DOHH2 (cell line): ENCODE data around the gene GALNT13.

Experiments used
- H3F3A ChIP-seq: fragments of 200-600 bp; sonication (generic), shearing (Covaris generic); 2 replicates; pipeline ENCODE4 v1.6.0; 2016; ENCODE audit warnings: antibody characterized with exemption, mild to moderate bottlenecking; ENCODE audit not compliant: control insufficient read depth, insufficient read depth
- H3K27ac ChIP-seq: fragments of 200-600 bp; sonication (generic); 2 replicates; pipeline ENCODE4 v1.5.1; 2014; ENCODE audit warnings: low read depth, mild to moderate bottlenecking, low read length, moderate library complexity
- H3K27me3 ChIP-seq: fragments of 200-600 bp; sonication (generic); 2 replicates; pipeline ENCODE4 v1.6.1; 2014; ENCODE audit warnings: mild to moderate bottlenecking, low read length, mixed read lengths; ENCODE audit not compliant: control insufficient read depth
- H3K36me3 ChIP-seq: fragments of 200-600 bp; sonication (generic); 2 replicates; pipeline ENCODE4 v1.6.1; 2014; ENCODE audit warnings: mild to moderate bottlenecking, low read length, moderate library complexity, mixed read lengths; ENCODE audit not compliant: control insufficient read depth
- H3K4me1 ChIP-seq: fragments of 200-600 bp; sonication (generic); 2 replicates; pipeline ENCODE4 v1.6.1; 2014; ENCODE audit warnings: mild to moderate bottlenecking, low read length, mixed read lengths; ENCODE audit not compliant: control insufficient read depth
- H3K4me2 ChIP-seq: fragments of 200-600 bp; sonication (generic); 2 replicates; pipeline ENCODE4 v1.6.0; 2014; ENCODE audit warnings: mild to moderate bottlenecking, low read length, moderate library complexity
- H3K4me3 ChIP-seq: fragments of 200-600 bp; sonication (generic); 2 replicates; pipeline ENCODE4 v1.5.1; 2014; ENCODE audit warnings: mild to moderate bottlenecking, low read length, mixed read lengths
- H3K79me2 ChIP-seq: fragments of 200-600 bp; sonication (generic); 2 replicates; pipeline ENCODE4 v1.6.1; 2014; ENCODE audit warnings: mild to moderate bottlenecking, low read length, mixed read lengths; ENCODE audit not compliant: control insufficient read depth
- H3K9me2 ChIP-seq: fragments of 200-600 bp; sonication (generic); replicated peaks from 2 replicates; pipeline ENCODE4 v1.6.1; 2014; ENCODE audit warnings: mild to moderate bottlenecking, low read length, mixed read lengths; ENCODE audit not compliant: control insufficient read depth
- H3K9me3 ChIP-seq: fragments of 200-600 bp; sonication (generic); 2 replicates; pipeline ENCODE4 v1.6.1; 2014; ENCODE audit warnings: antibody characterized with exemption, low read length, mixed read lengths; ENCODE audit not compliant: control insufficient read depth, insufficient read depth
- H4K20me1 ChIP-seq: fragments of 200-600 bp; sonication (generic); 2 replicates; pipeline ENCODE4 v1.6.0; 2014; ENCODE audit warnings: low read depth, mild to moderate bottlenecking, antibody characterized with exemption, low read length, moderate library complexity; ENCODE audit not compliant: control insufficient read depth, insufficient read depth
- EZH2phosphoT487 ChIP-seq: fragments of 200-600 bp; sonication (generic); IDR thresholded peaks from 2 replicates; pipeline ENCODE4 v1.6.1; 2017; ENCODE audit warnings: borderline replicate concordance, mild to moderate bottlenecking, antibody characterized with exemption, low read length, moderate library complexity, mixed read lengths
- TF ChIP-seq, protein P1 (sequence below): fragments of 200-600 bp; sonication (generic); IDR thresholded peaks from one replicate; pipeline ENCODE4 v1.5.1; 2014; ENCODE audit warnings: antibody characterized with exemption, mild to moderate bottlenecking, low read depth, low read length; ENCODE audit not compliant: poor library complexity, severe bottlenecking

Gene GALNT13

DNA sequence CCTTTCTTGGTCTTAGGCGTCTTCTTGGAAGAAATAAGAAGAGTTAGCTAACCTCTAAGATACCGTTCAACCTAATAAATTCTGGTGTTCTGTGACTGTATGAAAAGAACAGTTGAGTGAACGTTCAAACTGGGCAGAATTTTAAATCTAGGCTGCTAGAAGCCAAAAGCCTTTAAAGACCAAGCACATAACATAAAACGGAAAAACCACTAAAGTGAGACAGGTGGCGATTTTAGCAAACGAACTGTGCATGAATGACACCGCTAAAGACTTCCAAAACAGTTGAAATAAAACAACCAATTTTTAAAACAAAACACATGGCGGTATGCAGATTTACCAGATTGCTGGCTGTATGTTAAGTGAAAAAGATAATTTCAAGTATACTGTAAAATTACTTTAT lies 73.1 kb downstream of the GALNT13 start:
- H3K4me3 ChIP-seq = no peak overlapping the region
- H3K4me1 ChIP-seq = no peaks in the 10 kb centered on the region
- H3K27me3 ChIP-seq = no peaks in the 10 kb centered on the region
- no peaks in the 10 kb centered on the region for H3K79me2 ChIP-seq
- H3K36me3 ChIP-seq = no peaks in the 10 kb centered on the region
- TF ChIP-seq, protein P1, sequence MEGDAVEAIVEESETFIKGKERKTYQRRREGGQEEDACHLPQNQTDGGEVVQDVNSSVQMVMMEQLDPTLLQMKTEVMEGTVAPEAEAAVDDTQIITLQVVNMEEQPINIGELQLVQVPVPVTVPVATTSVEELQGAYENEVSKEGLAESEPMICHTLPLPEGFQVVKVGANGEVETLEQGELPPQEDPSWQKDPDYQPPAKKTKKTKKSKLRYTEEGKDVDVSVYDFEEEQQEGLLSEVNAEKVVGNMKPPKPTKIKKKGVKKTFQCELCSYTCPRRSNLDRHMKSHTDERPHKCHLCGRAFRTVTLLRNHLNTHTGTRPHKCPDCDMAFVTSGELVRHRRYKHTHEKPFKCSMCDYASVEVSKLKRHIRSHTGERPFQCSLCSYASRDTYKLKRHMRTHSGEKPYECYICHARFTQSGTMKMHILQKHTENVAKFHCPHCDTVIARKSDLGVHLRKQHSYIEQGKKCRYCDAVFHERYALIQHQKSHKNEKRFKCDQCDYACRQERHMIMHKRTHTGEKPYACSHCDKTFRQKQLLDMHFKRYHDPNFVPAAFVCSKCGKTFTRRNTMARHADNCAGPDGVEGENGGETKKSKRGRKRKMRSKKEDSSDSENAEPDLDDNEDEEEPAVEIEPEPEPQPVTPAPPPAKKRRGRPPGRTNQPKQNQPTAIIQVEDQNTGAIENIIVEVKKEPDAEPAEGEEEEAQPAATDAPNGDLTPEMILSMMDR = no peak
- no peak for TF ChIP-seq EZH2phosphoT487
- no peaks in the 10 kb centered on the region for H4K20me1 ChIP-seq
- H3K27ac ChIP-seq = no peak overlapping the region
- H3K4me2 ChIP-seq = no peak overlapping the region
- no peaks in the 10 kb centered on the region for H3F3A ChIP-seq
- H3K9me3 ChIP-seq = no peaks in the 10 kb centered on the region
- H3K9me2 ChIP-seq = no peaks in the 10 kb centered on the region

DNA sequence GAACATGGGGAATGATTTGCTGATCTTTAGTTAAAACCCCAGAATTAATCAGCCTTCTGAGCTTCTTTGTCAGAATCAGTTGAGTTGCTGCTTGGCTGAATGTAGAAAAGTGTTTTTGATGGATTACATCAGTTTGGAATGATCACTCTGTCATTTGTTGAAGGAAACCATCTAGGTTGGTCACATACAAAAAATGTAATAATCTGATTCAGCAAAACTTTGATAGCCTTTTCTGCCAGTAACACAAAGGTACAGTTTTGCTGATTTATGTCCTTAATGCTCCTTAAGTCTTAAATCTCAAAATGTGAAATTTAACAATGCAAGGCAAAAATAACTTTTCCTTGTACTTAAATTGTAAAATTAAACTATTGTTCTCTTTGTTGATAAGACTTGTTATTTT lies 74.3 kb downstream of the GALNT13 start:
- Histone ChIP-seq H3K4me3 (no peak overlapping the region), H3K27me3 (no peaks in the 10 kb centered on the region), H3K4me2 (no peak overlapping the region), H3K79me2 (no peaks in the 10 kb centered on the region), H4K20me1 (no peaks in the 10 kb centered on the region), H3K9me2 (no peaks in the 10 kb centered on the region), H3K9me3 (no peaks in the 10 kb centered on the region), H3K4me1 (no peaks in the 10 kb centered on the region), H3K27ac (no peak overlapping the region), H3K36me3 (no peaks in the 10 kb centered on the region), H3F3A (no peaks in the 10 kb centered on the region)
- TF ChIP-seq, protein P1 = no peak
- TF ChIP-seq EZH2phosphoT487 = no peak

DNA sequence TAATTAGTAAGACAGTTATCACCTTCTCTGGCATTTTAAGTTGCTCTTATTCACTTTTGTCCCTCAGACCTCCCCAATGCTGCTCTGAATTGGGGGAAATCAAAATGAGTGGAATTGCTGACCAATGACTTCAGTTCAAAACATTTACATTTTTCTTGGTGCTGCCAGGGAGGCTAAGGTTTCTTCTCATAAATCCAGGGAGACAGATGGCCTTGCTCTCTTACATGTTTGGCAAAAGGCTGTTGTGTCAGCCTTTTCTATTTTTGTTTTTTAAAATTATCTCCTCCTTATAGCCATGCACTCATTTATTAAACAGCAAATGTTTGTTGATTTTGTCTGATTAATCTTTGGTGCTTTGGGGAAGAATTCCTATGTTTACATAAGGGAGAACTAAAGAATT lies 82.0 kb downstream of the GALNT13 start:
- no peaks in the 10 kb centered on the region for H3K79me2 ChIP-seq
- no peaks in the 10 kb centered on the region for H3F3A ChIP-seq
- H3K36me3 ChIP-seq = no peaks in the 10 kb centered on the region
- H3K4me2 ChIP-seq = no peak overlapping the region
- TF ChIP-seq EZH2phosphoT487 = no peak
- TF ChIP-seq, protein P1 = no peak
- no peaks in the 10 kb centered on the region for H3K9me2 ChIP-seq
- no peak overlapping the region for H3K27ac ChIP-seq
- no peaks in the 10 kb centered on the region for H3K27me3 ChIP-seq
- H3K9me3 ChIP-seq = no peaks in the 10 kb centered on the region
- no peak overlapping the region for H3K4me3 ChIP-seq
- no peaks in the 10 kb centered on the region for H4K20me1 ChIP-seq
- no peaks in the 10 kb centered on the region for H3K4me1 ChIP-seq

DNA sequence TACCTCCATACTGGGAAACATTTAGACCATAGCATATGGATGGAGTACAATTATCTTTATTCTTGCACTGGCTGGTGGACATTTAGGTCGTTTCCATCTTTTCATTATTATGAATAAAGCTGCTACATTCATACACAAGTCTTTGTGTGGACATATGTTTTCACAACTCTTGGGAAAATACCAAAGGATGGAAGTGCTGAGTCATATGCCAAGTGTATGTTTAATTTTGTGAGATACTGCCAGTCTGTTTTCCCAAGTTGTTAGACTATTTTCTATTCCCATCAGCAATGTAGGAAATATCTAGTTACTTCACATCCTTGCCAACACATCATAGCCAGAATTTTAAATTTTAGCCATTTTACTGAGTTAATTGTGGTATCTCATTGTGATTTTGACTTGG lies 91.5 kb downstream of the GALNT13 start:
- no peak overlapping the region for H3K27ac ChIP-seq
- TF ChIP-seq, protein P1 = no peak
- TF ChIP-seq EZH2phosphoT487 = no peak
- no peaks in the 10 kb centered on the region for H3K9me3 ChIP-seq
- no peaks in the 10 kb centered on the region; the same call in 1 of the 2 replicates for H3K9me2 ChIP-seq
- H4K20me1 ChIP-seq = no peaks in the 10 kb centered on the region
- H3K4me1 ChIP-seq = no peaks in the 10 kb centered on the region
- no peaks in the 10 kb centered on the region for H3K27me3 ChIP-seq
- no peaks in the 10 kb centered on the region for H3K36me3 ChIP-seq
- H3K4me3 ChIP-seq = no peak overlapping the region
- no peak overlapping the region for H3K4me2 ChIP-seq
- H3K79me2 ChIP-seq = no peaks in the 10 kb centered on the region
- no peaks in the 10 kb centered on the region for H3F3A ChIP-seq
